Gastrocnemius medialis (tissue), 4 donors: ENCODE data around the gene CYTL1. TPM values are rescaled to one million over a fixed set of nuclear protein-coding genes. Genes with fewer than 3 reads are reported as not detected.

Experiments
- ATAC-seq, 2 donors: fragments of 150-250 bp; one replicate each; pipeline ENCODE4 v1.9.1; 2016
- DNase-seq, 2 donors: peaks; one replicate each; pipeline ENCODE4 v3.0.0-alpha.2; 2019
- H3K27ac ChIP-seq, 4 donors: fragments of 200-600 bp; sonication (generic); 1 replicate in 1 of 4; 2 replicates in 3 of 4; pipeline ENCODE4 v1.5.1; 2016 to 2018; ENCODE audit warnings: mild to moderate bottlenecking in 2 of 4, moderate library complexity in 1 of 4
- H3K27me3 ChIP-seq, 3 donors: fragments of 200-600 bp; sonication (generic) in 2 of 3; 1 replicate in 1 of 3; 2 replicates in 2 of 3; pipeline versions ENCODE4 v1.5.1 to v1.6.0; 2016 to 2019; ENCODE audit warnings: mild to moderate bottlenecking in 1 of 3, moderate library complexity in 1 of 3
- H3K36me3 ChIP-seq, 2 donors: fragments of 200-600 bp; sonication (generic) in 1 of 2; one replicate each; pipeline ENCODE4 v1.5.1; 2017 to 2018
- H3K4me1 ChIP-seq, 2 donors: fragments of 200-600 bp; sonication (generic) in 1 of 2; one replicate each; pipeline ENCODE4 v1.5.1; 2016 to 2017; ENCODE audit warnings: mild to moderate bottlenecking in 2 of 2
- H3K4me3 ChIP-seq, 4 donors: fragments of 200-600 bp; sonication (generic) in 3 of 4; 1 replicate in 1 of 4; 2 replicates in 3 of 4; pipeline ENCODE4 v1.5.1; 2016 to 2019; ENCODE audit warnings: mild to moderate bottlenecking in 2 of 4
- H3K9me3 ChIP-seq, 3 donors: fragments of 200-600 bp; sonication (generic) in 2 of 3; 1 replicate in 1 of 3; 2 replicates in 2 of 3; pipeline ENCODE4 v1.5.1; 2016 to 2019
- POLR2A ChIP-seq, 2 donors: fragments of 450-650 bp; IDR thresholded peaks; one replicate each; pipeline ENCODE4 v1.6.1; 2017; ENCODE audit warnings: antibody characterized with exemption in 2 of 2, mild to moderate bottlenecking in 2 of 2, moderate library complexity in 2 of 2
- in situ Hi-C, 4 donors: fragments of 200-750 bp; cut with MboI; loops; one replicate each; pipeline versions ENCODE4 v1.15.0 to v1.8.0; 2017; ENCODE audit warnings: low sequenced_read_pairs in 4 of 4
- intact Hi-C: fragments of 100-400 bp; cut with DNase I; formaldehyde crosslinking; loops from one replicate; pipeline ENCODE4 v1.15.1; 2023; ENCODE audit warnings: low total_unique reads
- total RNA-seq, 4 donors: library from RNA; depleted of rRNA; stranded (reverse); fragments of >200 nt; gene quantifications; one replicate each; pipeline versions ENCODE4 v1.1.0 to v1.2.3, GENCODE V29; 2016
- TF ChIP-seq, protein P1 (sequence below), 5 experiments: fragments of 450-650 bp in 3 of 5; fragments of 200-600 bp in 2 of 5; sonication (generic) in 2 of 5; IDR thresholded peaks in 4 of 5; conservative IDR thresholded peaks in 1 of 5; 1 replicate in 4 of 5; 2 replicates in 1 of 5; pipeline ENCODE4 v1.5.1; 2016 to 2019; ENCODE audit warnings: antibody characterized with exemption in 5 of 5, mild to moderate bottlenecking in 3 of 5, moderate library complexity in 3 of 5

Gene CYTL1
- total RNA-seq, 4 donors from 2014 or later = not detected

DNA sequence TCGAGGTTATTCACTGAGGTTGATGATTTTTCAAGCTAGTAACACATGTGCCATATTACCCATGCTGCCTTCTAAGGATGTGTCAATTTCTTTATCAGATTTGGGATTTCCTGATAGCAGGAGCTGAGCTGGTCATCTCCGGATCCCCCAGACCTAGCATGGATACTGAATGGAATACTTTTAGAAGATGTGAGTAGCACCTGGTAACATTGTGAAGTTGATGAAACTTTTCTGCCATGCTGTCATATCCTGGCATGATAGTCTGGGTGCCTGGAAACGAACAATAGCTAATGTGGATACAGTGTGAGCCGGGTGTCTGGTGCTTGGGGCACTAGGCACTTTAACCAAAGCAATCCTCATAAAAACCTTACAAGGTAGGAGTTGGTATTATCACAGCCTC lies 11.0 kb upstream of the CYTL1 start:
- TF ChIP-seq, protein P1, sequence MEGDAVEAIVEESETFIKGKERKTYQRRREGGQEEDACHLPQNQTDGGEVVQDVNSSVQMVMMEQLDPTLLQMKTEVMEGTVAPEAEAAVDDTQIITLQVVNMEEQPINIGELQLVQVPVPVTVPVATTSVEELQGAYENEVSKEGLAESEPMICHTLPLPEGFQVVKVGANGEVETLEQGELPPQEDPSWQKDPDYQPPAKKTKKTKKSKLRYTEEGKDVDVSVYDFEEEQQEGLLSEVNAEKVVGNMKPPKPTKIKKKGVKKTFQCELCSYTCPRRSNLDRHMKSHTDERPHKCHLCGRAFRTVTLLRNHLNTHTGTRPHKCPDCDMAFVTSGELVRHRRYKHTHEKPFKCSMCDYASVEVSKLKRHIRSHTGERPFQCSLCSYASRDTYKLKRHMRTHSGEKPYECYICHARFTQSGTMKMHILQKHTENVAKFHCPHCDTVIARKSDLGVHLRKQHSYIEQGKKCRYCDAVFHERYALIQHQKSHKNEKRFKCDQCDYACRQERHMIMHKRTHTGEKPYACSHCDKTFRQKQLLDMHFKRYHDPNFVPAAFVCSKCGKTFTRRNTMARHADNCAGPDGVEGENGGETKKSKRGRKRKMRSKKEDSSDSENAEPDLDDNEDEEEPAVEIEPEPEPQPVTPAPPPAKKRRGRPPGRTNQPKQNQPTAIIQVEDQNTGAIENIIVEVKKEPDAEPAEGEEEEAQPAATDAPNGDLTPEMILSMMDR (IDR thresholded peaks at IDR 0.05 in 4 of 5, conservative IDR thresholded peaks at IDR 0.05 in 1 of 5) = no peak
- no peak for TF ChIP-seq POLR2A (IDR thresholded peaks at IDR 0.05)
- intact Hi-C loops = no loop called here
- in situ Hi-C loops = loop anchor here in 1 of 4 donors (25.0 kb wide), 1 partner anchor 782 kb away; no protein-coding TSS in a partner anchor

DNA sequence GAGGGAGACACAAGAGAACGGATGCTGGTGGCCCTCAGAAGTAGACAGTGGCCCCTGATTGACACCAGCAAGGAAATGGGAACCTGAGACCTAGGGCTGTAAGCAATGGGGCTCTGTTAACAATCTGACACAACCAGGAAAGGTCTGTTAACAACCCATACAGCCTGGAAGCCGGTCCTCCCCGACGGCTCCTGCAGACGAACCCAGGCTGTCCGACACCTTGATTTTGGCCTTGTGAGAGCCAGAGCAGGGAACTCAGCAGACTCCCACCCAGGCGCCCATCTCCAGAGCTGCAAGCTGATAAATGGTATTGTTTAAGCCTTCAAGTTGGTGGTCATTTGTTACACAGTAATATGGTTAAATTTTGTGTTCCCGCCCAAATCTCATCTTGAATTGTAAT lies 10.2 kb upstream of the CYTL1 start:
- ATAC-seq = no peak
- no peaks in the 10 kb centered on the region for H3K27me3 ChIP-seq
- DNase-seq = no peak
- TF ChIP-seq POLR2A (IDR thresholded peaks at IDR 0.05) = no peak
- TF ChIP-seq, protein P1 (IDR thresholded peaks at IDR 0.05 in 4 of 5, conservative IDR thresholded peaks at IDR 0.05 in 1 of 5) = no peak
- intact Hi-C loops (no loop called here), in situ Hi-C loops (loop anchor here in 1 of 4 donors (25.0 kb wide), 1 partner anchor 783 kb away; no protein-coding TSS in a partner anchor)
- H3K36me3 ChIP-seq = no peaks in the 10 kb centered on the region
- no peak overlapping the region for H3K4me3 ChIP-seq
- no peak overlapping the region for H3K27ac ChIP-seq
- H3K9me3 ChIP-seq = no peaks in the 10 kb centered on the region
- peaks cover 0 to 13% of the 10 kb centered on the region in 2 donors for H3K4me1 ChIP-seq

More for the DNA sequence above, 11.0 kb upstream of the CYTL1 start:
- Histone ChIP-seq H3K27me3 (no peaks in the 10 kb centered on the region), H3K36me3 (no peaks in the 10 kb centered on the region), H3K4me3 (no peak overlapping the region), H3K4me1 (peaks cover 0 to 15% of the 10 kb centered on the region in 2 donors), H3K9me3 (no peaks in the 10 kb centered on the region), H3K27ac (no peak overlapping the region)
- DNase-seq = no peak
- ATAC-seq = peak in 1 of 2 donors; percentile 33

DNA sequence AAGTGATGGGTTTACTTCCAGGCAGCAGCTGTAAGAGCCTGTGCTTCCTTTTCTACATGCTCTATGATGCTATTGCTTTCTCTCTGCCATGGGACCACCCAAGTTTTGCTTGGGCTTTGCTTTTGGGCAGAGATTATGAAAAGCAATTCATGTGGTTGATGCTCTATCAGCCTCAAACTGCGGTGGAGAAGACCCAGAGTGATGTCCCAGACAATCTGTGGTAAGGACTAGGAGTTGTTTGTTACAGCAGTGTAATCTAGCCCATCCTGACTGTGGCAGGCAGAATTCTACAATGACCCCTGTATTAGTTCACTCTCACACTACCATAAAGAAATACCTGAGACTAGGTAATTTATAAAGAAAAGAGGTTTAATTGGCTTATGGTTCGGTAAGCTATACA lies 9.2 kb upstream of the CYTL1 start:
- Histone ChIP-seq H3K27ac (no peak overlapping the region), H3K27me3 (no peaks in the 10 kb centered on the region), H3K4me3 (no peak overlapping the region), H3K36me3 (no peaks in the 10 kb centered on the region), H3K9me3 (no peaks in the 10 kb centered on the region), H3K4me1 (peaks cover 0 to 4% of the 10 kb centered on the region in 2 donors)
- TF ChIP-seq, protein P1 (IDR thresholded peaks at IDR 0.05 in 4 of 5, conservative IDR thresholded peaks at IDR 0.05 in 1 of 5) = no peak
- no peak for TF ChIP-seq POLR2A (IDR thresholded peaks at IDR 0.05)
- ATAC-seq = no peak
- in situ Hi-C loops (loop anchor here in 1 of 4 donors (25.0 kb wide), 1 partner anchor 784 kb away; no protein-coding TSS in a partner anchor), intact Hi-C loops (no loop called here)
- DNase-seq = no peak

DNA sequence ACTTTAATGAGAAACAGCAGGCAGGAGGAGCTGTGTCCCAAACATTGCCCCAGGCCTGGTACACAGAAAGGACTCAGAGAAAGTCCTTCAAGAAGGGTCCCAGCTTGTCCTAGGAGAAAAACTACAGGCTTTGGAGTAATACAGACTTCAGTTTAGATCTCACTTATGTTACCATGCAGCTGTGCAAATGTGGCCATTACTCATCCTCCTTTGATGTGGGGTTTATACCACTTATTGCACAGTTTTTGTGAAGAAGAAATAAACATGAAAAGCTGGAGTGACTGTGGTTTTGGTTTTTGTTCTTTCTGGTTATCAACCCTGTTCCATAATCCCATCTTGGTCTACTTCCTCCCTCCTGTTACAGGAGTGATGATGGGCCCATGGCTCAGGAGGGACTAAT lies 8.1 kb upstream of the CYTL1 start:
- no peak for ATAC-seq
- H3K4me1 ChIP-seq = peaks cover 0 to 4% of the 10 kb centered on the region in 2 donors
- no peak overlapping the region for H3K4me3 ChIP-seq
- no peaks in the 10 kb centered on the region for H3K9me3 ChIP-seq
- no peak for DNase-seq
- in situ Hi-C loops (loop anchor here in 1 of 4 donors (25.0 kb wide), 1 partner anchor 785 kb away; no protein-coding TSS in a partner anchor), intact Hi-C loops (no loop called here)
- no peaks in the 10 kb centered on the region for H3K36me3 ChIP-seq
- no peak overlapping the region for H3K27ac ChIP-seq
- H3K27me3 ChIP-seq = no peaks in the 10 kb centered on the region
- no peak for TF ChIP-seq POLR2A (IDR thresholded peaks at IDR 0.05)
- TF ChIP-seq, protein P1 (IDR thresholded peaks at IDR 0.05 in 4 of 5, conservative IDR thresholded peaks at IDR 0.05 in 1 of 5) = no peak

DNA sequence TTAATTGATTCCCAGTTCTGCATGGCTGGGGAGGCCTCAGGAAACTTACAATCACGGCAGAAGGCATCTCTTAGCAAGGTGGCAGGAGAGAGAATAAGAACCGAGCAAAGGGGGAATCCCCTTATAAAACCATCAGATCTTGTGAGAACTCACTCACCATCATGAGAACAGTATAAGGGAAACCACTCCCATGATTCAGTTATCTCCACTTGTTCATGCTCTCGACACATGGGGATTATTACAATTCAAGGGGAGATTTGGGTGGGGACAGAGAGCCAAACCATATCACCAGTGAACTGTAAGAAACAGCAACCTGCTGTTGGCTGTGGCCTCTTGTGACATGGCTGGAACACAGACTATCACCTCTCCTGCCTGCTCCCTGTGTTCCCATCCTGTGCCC lies 7.1 kb upstream of the CYTL1 start:
- in situ Hi-C loops (loop anchor here in 1 of 4 donors (25.0 kb wide), 1 partner anchor 786 kb away; no protein-coding TSS in a partner anchor), intact Hi-C loops (no loop called here)
- DNase-seq (no peak), ATAC-seq (no peak)
- H3K27me3 ChIP-seq = no peaks in the 10 kb centered on the region
- no peaks in the 10 kb centered on the region for H3K9me3 ChIP-seq
- no peak for TF ChIP-seq POLR2A (IDR thresholded peaks at IDR 0.05)
- TF ChIP-seq, protein P1 (IDR thresholded peaks at IDR 0.05 in 4 of 5, conservative IDR thresholded peaks at IDR 0.05 in 1 of 5) = no peak
- H3K36me3 ChIP-seq = no peaks in the 10 kb centered on the region
- no peak overlapping the region for H3K27ac ChIP-seq
- H3K4me3 ChIP-seq = no peak overlapping the region
- H3K4me1 ChIP-seq = peaks cover 0 to 4% of the 10 kb centered on the region in 2 donors
